Neuronal stem cell (in vitro differentiated cells): ENCODE measurements around the gene APLF.

Experiments
- DNase-seq: peaks from one replicate; pipeline ENCODE4 v3.0.0-alpha.2; 2013; ENCODE audit warnings: low spot score
- H2AFZ ChIP-seq: one replicate; pipeline ENCODE4 v1.6.1; 2013; ENCODE audit warnings: mild to moderate bottlenecking, low read length, inconsistent platforms
- H2AK5ac ChIP-seq: 2 replicates; pipeline ENCODE4 v1.6.1; 2013; ENCODE audit warnings: low read depth, mild to moderate bottlenecking, inconsistent platforms, low read length, moderate library complexity, mixed read lengths
- H2BK120ac ChIP-seq: 2 replicates; pipeline ENCODE4 v1.6.1; 2013; ENCODE audit warnings: low read depth, mild to moderate bottlenecking, inconsistent platforms, low read length, moderate library complexity, mixed read lengths
- H2BK12ac ChIP-seq: one replicate; pipeline ENCODE4 v1.6.1; 2013; ENCODE audit warnings: low read length, inconsistent platforms
- H2BK15ac ChIP-seq: 2 replicates; pipeline ENCODE4 v1.6.1; 2013; ENCODE audit warnings: mild to moderate bottlenecking, low read length, inconsistent platforms, mixed read lengths
- H2BK5ac ChIP-seq: one replicate; pipeline ENCODE4 v1.6.1; 2013; ENCODE audit warnings: inconsistent platforms, mild to moderate bottlenecking, low read length, moderate library complexity
- H3K14ac ChIP-seq: one replicate; pipeline ENCODE4 v1.6.1; 2013; ENCODE audit warnings: low read length, inconsistent platforms
- H3K18ac ChIP-seq: 2 replicates; pipeline ENCODE4 v1.6.1; 2013; ENCODE audit warnings: low read length, inconsistent platforms
- H3K23ac ChIP-seq: 2 replicates; pipeline ENCODE4 v1.6.1; 2013; ENCODE audit warnings: low read depth, mild to moderate bottlenecking, mixed read lengths, low read length, inconsistent platforms; ENCODE audit not compliant: poor library complexity
- H3K27ac ChIP-seq: replicated peaks from 3 replicates; pipeline ENCODE4 v1.5.1; 2013; ENCODE audit warnings: low read length, inconsistent platforms
- H3K27me3 ChIP-seq, 3 experiments: 2 replicates each; pipeline ENCODE4 v1.6.1; 2013; ENCODE audit warnings: low read length in 3 of 3, mild to moderate bottlenecking in 2 of 3, inconsistent platforms in 1 of 3, low read depth in 1 of 3, mixed read lengths in 1 of 3, moderate library complexity in 1 of 3; ENCODE audit not compliant: control insufficient read depth in 3 of 3, insufficient read depth in 3 of 3
- H3K36me3 ChIP-seq, 2 donors: replicated peaks in 1 of 2; 2 replicates each; pipeline ENCODE4 v1.6.1; 2013; ENCODE audit warnings: low read length in 2 of 2; ENCODE audit not compliant: control insufficient read depth in 2 of 2, insufficient read depth in 2 of 2
- H3K4ac ChIP-seq: 2 replicates; pipeline ENCODE4 v1.6.1; 2013; ENCODE audit warnings: inconsistent platforms, mild to moderate bottlenecking, low read length, moderate library complexity
- H3K4me1 ChIP-seq, 2 donors: 1 replicate in 1 of 2; 2 replicates in 1 of 2; pipeline ENCODE4 v1.6.1; 2013; ENCODE audit warnings: low read length in 2 of 2, low read depth in 1 of 2; ENCODE audit not compliant: control insufficient read depth in 2 of 2, insufficient read depth in 1 of 2
- H3K4me2 ChIP-seq: one replicate; pipeline ENCODE4 v1.6.1; 2013; ENCODE audit warnings: mild to moderate bottlenecking, low read length, inconsistent platforms; ENCODE audit not compliant: insufficient read depth, poor library complexity, severe bottlenecking
- H3K4me3 ChIP-seq, 2 donors: 2 replicates each; pipeline ENCODE4 v1.5.1; 2013; ENCODE audit warnings: low read length in 2 of 2, mild to moderate bottlenecking in 2 of 2, inconsistent platforms in 1 of 2, moderate library complexity in 1 of 2
- H3K79me1 ChIP-seq: one replicate; pipeline ENCODE4 v1.6.1; 2013; ENCODE audit warnings: low read depth, mild to moderate bottlenecking, inconsistent platforms, low read length, moderate library complexity
- H3K9ac ChIP-seq: one replicate; pipeline ENCODE4 v1.6.1; 2013; ENCODE audit warnings: mild to moderate bottlenecking, low read depth, low read length, inconsistent platforms; ENCODE audit not compliant: poor library complexity
- H3K9me3 ChIP-seq, 2 donors: replicated peaks in 1 of 2; 2 replicates each; pipeline versions ENCODE3 to v1.6.1; 2013; ENCODE audit warnings: low read length in 2 of 2, mild to moderate bottlenecking in 2 of 2, inconsistent platforms in 1 of 2, low read depth in 1 of 2, mixed read lengths in 1 of 2, moderate library complexity in 1 of 2; ENCODE audit not compliant: control insufficient read depth in 2 of 2, insufficient read depth in 1 of 2
- H4K8ac ChIP-seq: one replicate; pipeline ENCODE4 v1.6.1; 2013; ENCODE audit warnings: low read depth, mild to moderate bottlenecking, inconsistent platforms, low read length, moderate library complexity
- H4K91ac ChIP-seq: one replicate; pipeline ENCODE4 v1.6.1; 2013; ENCODE audit warnings: low read length, low read depth, mild to moderate bottlenecking, inconsistent platforms; ENCODE audit not compliant: poor library complexity
- WGBS, 2 donors: extraction: QIAGEN DNeasy Blood & Tissue Kit; methylation state at CpG; one replicate each; pipeline ENCODE4 v1.1.7; 2013; ENCODE audit warnings: missing lambda C conversion rate in 2 of 2, mixed read lengths in 1 of 2; ENCODE audit not compliant: insufficient read length in 2 of 2, insufficient replicate concordance in 1 of 2; ENCODE audit errors: extremely low coverage in 2 of 2; 5-methylcytosine and 5-hydroxymethylcytosine counted together

Gene APLF

DNA sequence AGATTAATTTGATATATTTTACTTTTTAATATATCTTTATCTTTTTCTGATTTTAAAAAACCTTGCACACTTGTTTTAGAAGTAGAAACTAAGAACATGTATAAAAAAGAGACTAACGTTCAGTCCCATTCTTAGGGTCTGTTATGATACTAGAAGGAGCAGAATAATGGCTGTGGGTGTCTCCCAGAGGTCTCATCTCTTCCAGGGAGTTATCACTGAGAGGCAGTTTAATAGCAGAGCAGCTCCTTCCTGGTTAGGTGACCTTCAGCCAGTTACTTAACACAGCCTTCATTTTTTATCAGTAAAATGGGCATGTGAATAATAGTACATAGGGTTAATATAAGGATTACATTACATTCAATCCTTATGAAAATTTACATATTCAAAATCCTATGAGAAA is 40.9 kb upstream of the APLF start:
- Histone ChIP-seq H3K36me3 (no peaks in the 10 kb centered on the region), H3K4me1 (no peaks in the 10 kb centered on the region), H3K4me3 (no peak overlapping the region), H3K27ac (no peak overlapping the region), H3K4ac (no peak overlapping the region), H4K8ac (no peak overlapping the region), H3K18ac (no peak overlapping the region), H3K14ac (no peak overlapping the region), H3K4me2 (no peak overlapping the region), H3K79me1 (no peaks in the 10 kb centered on the region), H3K9me3 (no peaks in the 10 kb centered on the region), H2BK120ac (no peak overlapping the region), H4K91ac (no peak overlapping the region), H3K23ac (no peak overlapping the region), H2BK15ac (no peak overlapping the region), H3K9ac (no peak overlapping the region), H2BK5ac (no peak overlapping the region), H2AFZ (no peak overlapping the region), H2AK5ac (no peak overlapping the region), H3K27me3 (peaks cover 0 to 14% (median 0%) of the 10 kb centered on the region in 3 experiments), H2BK12ac (no peak overlapping the region)
- no CpG with 5 or more reads among the region's 1 CpG for WGBS, 2 donors
- no peak for DNase-seq

GRCh38 chr2:68426848-68427579 is 40.4 kb upstream of the APLF start:
- DNase-seq = no peak

DNA sequence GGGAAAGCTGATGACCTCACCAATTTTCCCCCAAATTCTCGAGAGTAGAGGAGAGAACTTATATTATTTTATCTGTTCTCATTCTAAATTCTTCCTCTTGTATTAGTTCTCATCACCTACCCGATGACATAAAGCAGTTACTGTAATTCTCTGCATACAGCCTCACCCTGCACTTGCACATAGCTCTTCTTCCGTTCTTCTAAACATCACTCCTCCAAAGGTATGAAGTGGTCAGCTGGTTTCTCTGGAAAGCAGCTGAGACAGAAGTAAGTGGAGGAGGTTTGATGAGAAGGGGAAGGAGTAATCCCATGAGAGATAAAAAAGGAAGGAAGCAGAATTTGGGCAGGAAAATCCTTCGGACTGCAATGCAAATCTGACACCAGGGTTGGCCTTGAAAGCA is 39.3 kb upstream of the APLF start:
- Histone ChIP-seq H3K14ac (no peak overlapping the region), H3K9me3 (no peaks in the 10 kb centered on the region)

More at GRCh38 chr2:68426848-68427579, 40.4 kb upstream of the APLF start:
- Histone ChIP-seq H3K23ac (no peak overlapping the region), H3K18ac (no peak overlapping the region), H3K4me3 (no peak overlapping the region), H3K4me1 (no peaks in the 10 kb centered on the region), H2BK5ac (no peak overlapping the region), H2AFZ (no peak overlapping the region), H2AK5ac (no peak overlapping the region), H3K4me2 (no peak overlapping the region), H3K4ac (no peak overlapping the region), H2BK120ac (no peak overlapping the region), H2BK15ac (no peak overlapping the region), H4K91ac (no peak overlapping the region), H3K27me3 (peaks cover 0 to 14% (median 0%) of the 10 kb centered on the region in 3 experiments), H3K9me3 (no peaks in the 10 kb centered on the region), H3K9ac (no peak overlapping the region), H3K27ac (no peak overlapping the region), H3K14ac (no peak overlapping the region), H3K79me1 (no peaks in the 10 kb centered on the region), H3K36me3 (no peaks in the 10 kb centered on the region), H2BK12ac (no peak overlapping the region), H4K8ac (no peak overlapping the region)
- no CpG with 5 or more reads among the region's 10 CpGs for WGBS, 2 donors

GRCh38 chr2:68428746-68429145 is 38.6 kb upstream of the APLF start:
- no peak for DNase-seq
- Histone ChIP-seq H3K36me3 (no peaks in the 10 kb centered on the region), H2BK120ac (no peak overlapping the region), H3K4me2 (no peak overlapping the region), H4K91ac (no peak overlapping the region), H3K9me3 (peaks cover 0 to 4% of the 10 kb centered on the region in 2 donors), H3K4ac (no peak overlapping the region), H2BK12ac (no peak overlapping the region), H2AK5ac (no peak overlapping the region), H3K23ac (no peak overlapping the region), H3K27me3 (peaks cover 0 to 14% (median 0%) of the 10 kb centered on the region in 3 experiments), H3K4me1 (no peaks in the 10 kb centered on the region), H3K4me3 (no peak overlapping the region), H2BK15ac (no peak overlapping the region), H3K18ac (no peak overlapping the region), H4K8ac (no peak overlapping the region), H3K79me1 (no peaks in the 10 kb centered on the region), H2BK5ac (no peak overlapping the region), H3K14ac (no peak overlapping the region), H2AFZ (no peak overlapping the region), H3K9ac (no peak overlapping the region), H3K27ac (no peak overlapping the region)
- WGBS, 2 donors = no CpG with 5 or more reads among the region's 1 CpG

More for the DNA sequence above, 39.3 kb upstream of the APLF start:
- H2AK5ac ChIP-seq = no peak overlapping the region
- no peak overlapping the region for H2BK12ac ChIP-seq
- H3K79me1 ChIP-seq = no peaks in the 10 kb centered on the region
- H3K36me3 ChIP-seq = no peaks in the 10 kb centered on the region
- H2BK15ac ChIP-seq = no peak overlapping the region
- H3K4me1 ChIP-seq = no peaks in the 10 kb centered on the region
- H4K8ac ChIP-seq = no peak overlapping the region
- no CpG with 5 or more reads among the region's 4 CpGs for WGBS, 2 donors
- no peak overlapping the region for H3K9ac ChIP-seq
- H3K27me3 ChIP-seq = peaks cover 0 to 14% (median 0%) of the 10 kb centered on the region in 3 experiments
- no peak overlapping the region for H3K18ac ChIP-seq
- no peak overlapping the region for H2AFZ ChIP-seq
- H4K91ac ChIP-seq = no peak overlapping the region
- H3K4me3 ChIP-seq = no peak overlapping the region
- no peak overlapping the region for H3K4ac ChIP-seq
- H2BK120ac ChIP-seq = no peak overlapping the region
- DNase-seq = no peak
- no peak overlapping the region for H3K4me2 ChIP-seq
- H3K23ac ChIP-seq = no peak overlapping the region
- H3K27ac ChIP-seq = no peak overlapping the region
- H2BK5ac ChIP-seq = no peak overlapping the region
